Measurements from ENCODE around the gene PRKCA.
"Not testable (repeated sequence)": the region's sequence is repeated elsewhere in the genome, so short reads cannot be mapped to it uniquely, and the experiment has no call there.

The PRKCA gene

GRCh38 chr17:66301864-66302741 lies at the start of gene PRKCA:
PRKCA (plus strand) TSS chr17:66302613.
- peak in 55 of 58 donors; percentile 7 to 90 (median 68) for DNase-seq

- not testable (repeated sequence) for DNase-seq
These were observed 49.0 kb upstream of the PRKCA start for GRCh38 chr17:66253458-66253857.

- DNase-seq: peak in 16 of 58 donors; percentile 1 to 48 (median 10)
These were observed 47.3 kb upstream of the PRKCA start for GRCh38 chr17:66255112-66255511.

- no peak for DNase-seq
These were observed 46.9 kb upstream of the PRKCA start for GRCh38 chr17:66255527-66255971.

GRCh38 chr17:66260275-66260674 lies 42.1 kb upstream of the PRKCA start:
- no peak for DNase-seq

GRCh38 chr17:66260688-66261087 lies 41.7 kb upstream of the PRKCA start:
- no peak for DNase-seq

- DNase-seq: no peak
These were observed 39.6 kb upstream of the PRKCA start for GRCh38 chr17:66262767-66263166.

GRCh38 chr17:66264696-66265095 lies 37.7 kb upstream of the PRKCA start:
- DNase-seq: no peak

- DNase-seq: no peak
These were observed 34.0 kb upstream of the PRKCA start for GRCh38 chr17:66268247-66268927.

GRCh38 chr17:66270106-66270505 lies 32.3 kb upstream of the PRKCA start:
- DNase-seq: no peak

- no peak for DNase-seq
These were observed 30.9 kb upstream of the PRKCA start for GRCh38 chr17:66271512-66271911.

- no peak for DNase-seq
These were observed 29.4 kb upstream of the PRKCA start for GRCh38 chr17:66272811-66273585.

GRCh38 chr17:66273586-66273848 lies 28.9 kb upstream of the PRKCA start:
- DNase-seq: no peak

- DNase-seq: no peak
These were observed 26.8 kb upstream of the PRKCA start for GRCh38 chr17:66275651-66276050.

- DNase-seq: no peak
These were observed 26.0 kb upstream of the PRKCA start for GRCh38 chr17:66276328-66276937.

GRCh38 chr17:66277191-66277590 lies 25.2 kb upstream of the PRKCA start:
- DNase-seq: no peak

- DNase-seq: no peak
These were observed 20.6 kb upstream of the PRKCA start for GRCh38 chr17:66281661-66282369.

- no peak for DNase-seq
These were observed 19.0 kb upstream of the PRKCA start for GRCh38 chr17:66283296-66283934.

GRCh38 chr17:66283971-66284370 lies 18.4 kb upstream of the PRKCA start:
- DNase-seq: no peak

GRCh38 chr17:66285149-66285548 lies 17.3 kb upstream of the PRKCA start:
- DNase-seq: no peak
